Activated CD8-positive, alpha-beta memory T cell treated with anti-CD3 and anti-CD28 coated beads for 36 hours (primary cell): ENCODE results near the gene RGS9. TPM values are rescaled to one million over a fixed set of nuclear protein-coding genes. Genes with fewer than 3 reads are reported as not detected.
"Not testable (repeated sequence)": the region's sequence is repeated elsewhere in the genome, so short reads cannot be mapped to it uniquely, and the experiment has no call there.

Source experiments
- CTCF ChIA-PET: fragments of 350-600 bp; sonication (Branson Sonifier 250); formaldehyde crosslinking; loops from one replicate; lab custom pipeline; 2021; ENCODE audit warnings: antibody characterized with exemption; lab: Charles Lee
- POLR2A ChIA-PET: fragments of 350-600 bp; sonication (Branson Sonifier 250); formaldehyde crosslinking; loops from one replicate; lab custom pipeline; 2021; ENCODE audit warnings: antibody characterized with exemption; lab: Charles Lee
- total RNA-seq, 2 experiments: library from RNA; stranded (reverse); gene quantifications; one replicate each; pipeline ENCODE4 v1.2.3, GENCODE V29; 2021

The RGS9 gene
- total RNA-seq, 2 experiments from 2014 or later, result 1.3 to 1.7 TPM

GRCh38 chr17:65191811-65192740 is 54.9 kb downstream of the RGS9 start:
- ChIA-PET POLR2A (interaction anchor here (0.5 kb wide), 1 partner anchor 69 kb away, joined by 7 read pairs; no protein-coding TSS in a partner anchor), CTCF (interaction anchor here (0.9 kb wide), 1 partner anchor 19 kb away, joined by 3 read pairs; no protein-coding TSS in a partner anchor)

- POLR2A ChIA-PET, result no interaction called here
- CTCF ChIA-PET, result interaction anchor here (0.7 to 0.9 kb wide), 2 partner anchors 29 to 522 kb away, joined by 3 read pairs; no protein-coding TSS in a partner anchor
Measured at GRCh38 chr17:65193305-65193704, 56.1 kb downstream of the RGS9 start.

- POLR2A ChIA-PET, result no interaction called here
- CTCF ChIA-PET, result interaction anchor here (0.6 to 0.9 kb wide), 3 partner anchors 30 to 521 kb away, joined by 3 read pairs; no protein-coding TSS in a partner anchor
Measured at GRCh38 chr17:65193716-65194293, 56.6 kb downstream of the RGS9 start.

DNA sequence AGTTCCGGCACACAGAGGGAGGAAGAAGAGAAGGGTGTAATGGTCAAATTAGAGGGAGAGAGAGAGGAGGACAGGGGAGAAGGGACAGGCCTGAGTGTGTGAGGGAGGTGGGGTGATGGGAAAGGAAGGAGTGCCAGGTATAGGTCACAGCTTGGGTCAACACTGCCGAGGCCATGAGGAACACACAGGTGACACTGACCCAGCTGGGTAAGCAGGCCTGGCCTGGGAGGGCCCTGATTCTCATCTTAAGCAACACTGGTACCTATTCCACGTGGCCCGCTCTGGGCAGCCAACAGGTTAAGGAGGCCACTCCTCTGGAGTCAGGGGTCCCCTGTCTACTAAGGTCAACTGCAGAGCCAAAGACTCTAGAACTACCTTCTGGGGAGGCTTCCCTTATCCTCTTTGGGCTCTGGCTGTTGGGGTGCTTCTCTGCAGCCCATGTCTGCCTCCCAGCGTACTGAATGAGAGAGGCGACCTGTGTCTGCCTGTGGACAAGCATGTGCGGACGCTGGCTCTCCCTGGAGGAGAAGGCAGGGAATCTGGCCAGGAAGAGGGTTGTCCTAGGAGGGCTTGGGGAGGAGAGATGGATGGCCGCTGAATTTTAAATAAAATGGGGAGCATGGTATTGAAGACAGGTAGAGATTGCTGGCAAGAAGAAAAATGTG is 57.6 kb downstream of the RGS9 start:
- ChIA-PET POLR2A (no interaction called here), CTCF (interaction anchor here (0.6 to 1.0 kb wide), 2 partner anchors 94 to 160 kb away, joined by 3 read pairs; no protein-coding TSS in a partner anchor)

- POLR2A ChIA-PET, result no interaction called here
Measured at GRCh38 chr17:65195716-65196115, 58.5 kb downstream of the RGS9 start.

DNA sequence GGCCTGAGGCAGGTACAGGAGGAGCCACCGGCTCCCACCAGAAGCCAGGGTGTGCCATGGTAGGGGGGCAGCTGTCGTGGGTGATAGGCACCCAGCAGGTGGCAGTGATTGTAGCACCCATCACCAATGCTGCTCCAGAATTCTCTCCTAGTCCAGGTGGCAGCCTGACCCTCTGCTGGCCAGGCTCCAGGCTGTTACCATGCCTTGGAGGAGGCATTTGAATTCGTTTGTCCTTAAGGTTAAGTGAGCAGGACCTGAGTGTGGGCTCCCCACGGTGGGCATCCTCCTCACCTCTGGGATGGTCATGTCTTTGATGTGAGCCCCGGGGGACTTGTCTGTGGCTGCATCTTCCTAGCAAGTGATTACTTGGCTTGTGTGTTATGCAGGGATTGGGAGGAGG is 59.4 kb downstream of the RGS9 start:
- POLR2A ChIA-PET, result no interaction called here

More at GRCh38 chr17:65195716-65196115, 58.5 kb downstream of the RGS9 start:
- CTCF ChIA-PET, result interaction anchor here (0.6 to 1.0 kb wide), 3 partner anchors 14 to 151 kb away, joined by 3 to 4 read pairs (median 3); no protein-coding TSS in a partner anchor

DNA sequence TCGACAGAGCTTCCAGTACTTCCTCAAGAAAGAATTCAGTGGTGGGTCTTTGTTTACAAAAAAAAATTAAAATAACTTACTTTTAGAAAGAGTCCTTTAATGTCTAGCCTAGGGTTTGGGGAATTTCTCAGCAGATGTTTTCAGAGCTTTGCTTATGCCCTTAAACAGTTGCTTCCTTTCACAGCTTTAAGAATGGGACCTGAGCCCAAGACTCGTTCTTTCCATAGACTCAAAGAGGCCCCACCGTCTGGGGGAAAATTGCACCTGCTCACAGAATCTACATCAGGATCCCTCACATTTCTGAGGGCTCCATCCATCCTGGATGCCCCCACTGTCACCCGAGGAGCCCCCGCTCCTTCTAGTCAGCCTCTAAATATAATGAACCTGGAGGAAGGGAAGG is 60.0 kb downstream of the RGS9 start:
- CTCF ChIA-PET, result interaction anchor here (0.8 to 2.2 kb wide), 9 partner anchors 9 to 134 kb away, joined by 3 to 10 read pairs (median 4); partner anchors contain the start of gene RGS9
- POLR2A ChIA-PET, result interaction anchor here (1.2 kb wide), 1 partner anchor 16 kb away, joined by 5 read pairs; no protein-coding TSS in a partner anchor

More for the DNA sequence above, 59.4 kb downstream of the RGS9 start:
- CTCF ChIA-PET, result interaction anchor here (0.9 to 2.2 kb wide), 3 partner anchors 10 to 41 kb away, joined by 3 to 5 read pairs (median 5); no protein-coding TSS in a partner anchor

DNA sequence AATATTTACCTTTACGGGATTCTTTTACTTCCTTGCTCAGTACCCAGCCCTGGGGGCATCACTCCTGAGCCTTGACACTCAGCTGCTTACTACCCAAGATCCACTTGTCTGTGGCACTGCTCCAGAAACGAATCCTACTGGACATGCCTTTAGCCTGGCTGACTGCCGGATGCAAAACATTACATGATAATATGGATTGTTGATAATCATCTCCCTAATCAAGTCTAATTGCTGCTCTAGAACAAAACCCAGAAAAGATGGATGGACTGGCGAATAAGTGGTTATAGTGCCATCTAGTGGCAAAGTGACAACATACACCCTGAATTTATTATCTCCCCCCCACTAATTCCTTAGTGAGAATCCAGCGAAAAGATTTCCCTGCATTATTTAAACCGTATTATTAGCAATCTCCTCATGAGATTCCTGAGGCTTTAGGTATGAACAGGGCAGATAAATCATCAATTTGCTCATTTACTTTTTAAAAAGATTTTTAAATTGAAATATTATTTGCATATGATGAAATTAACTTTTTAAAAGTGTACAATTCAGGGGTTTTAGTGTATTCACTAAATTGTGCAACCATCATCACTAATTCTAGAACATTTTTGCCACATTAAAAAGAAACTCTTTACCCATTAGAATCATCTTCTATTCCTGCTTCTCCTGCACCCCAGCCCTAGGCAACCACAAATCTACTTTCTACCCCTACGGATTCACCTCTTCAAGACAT is 61.6 kb downstream of the RGS9 start:
- POLR2A ChIA-PET, result no interaction called here

GRCh38 chr17:65201331-65201730 is 64.2 kb downstream of the RGS9 start:
- ChIA-PET CTCF (interaction anchor here (2.5 kb wide), 1 partner anchor 64 kb away, joined by 6 read pairs; the partner anchor contains the start of gene RGS9), POLR2A (no interaction called here)

More for the DNA sequence above, 61.6 kb downstream of the RGS9 start:
- CTCF ChIA-PET, result interaction anchor here (0.6 to 2.2 kb wide), 12 partner anchors 8 to 273 kb away, joined by 3 to 10 read pairs (median 4); partner anchors contain the start of gene RGS9

DNA sequence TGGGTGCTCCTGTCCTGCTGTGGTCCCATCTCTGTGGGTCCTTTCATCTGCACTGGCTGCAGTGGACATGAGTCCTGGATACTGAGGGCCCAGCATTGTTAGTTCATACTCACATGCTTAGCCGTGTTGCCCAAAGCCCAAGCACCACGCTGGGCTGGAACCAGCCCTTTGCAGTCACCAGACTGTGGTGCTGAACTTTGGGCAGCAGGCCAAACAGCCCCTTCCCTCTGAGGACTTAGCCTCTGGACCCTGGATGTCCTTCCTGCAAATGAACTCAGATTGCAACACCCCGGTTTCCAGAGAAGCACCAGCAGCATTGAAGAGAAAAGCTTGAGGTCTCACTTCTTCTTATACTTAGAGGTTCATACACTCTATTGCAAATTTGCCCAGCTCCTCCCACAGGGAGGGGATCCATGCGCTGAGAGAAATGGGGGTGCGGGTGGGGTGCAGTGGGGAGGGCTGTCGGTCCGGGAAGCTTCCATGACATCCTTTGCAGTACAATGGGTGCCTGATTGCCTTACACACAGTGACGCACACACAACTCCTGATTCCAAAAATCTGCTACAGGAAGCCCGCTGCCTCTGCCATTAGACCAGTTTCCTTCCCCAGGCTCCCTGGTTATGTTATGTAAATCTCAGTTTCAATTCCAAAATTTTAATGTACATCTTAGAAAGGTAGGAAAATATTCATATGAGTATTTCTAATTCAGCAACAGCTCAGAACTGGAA is 65.8 kb downstream of the RGS9 start:
- POLR2A ChIA-PET, result no interaction called here
- CTCF ChIA-PET, result no interaction called here

DNA sequence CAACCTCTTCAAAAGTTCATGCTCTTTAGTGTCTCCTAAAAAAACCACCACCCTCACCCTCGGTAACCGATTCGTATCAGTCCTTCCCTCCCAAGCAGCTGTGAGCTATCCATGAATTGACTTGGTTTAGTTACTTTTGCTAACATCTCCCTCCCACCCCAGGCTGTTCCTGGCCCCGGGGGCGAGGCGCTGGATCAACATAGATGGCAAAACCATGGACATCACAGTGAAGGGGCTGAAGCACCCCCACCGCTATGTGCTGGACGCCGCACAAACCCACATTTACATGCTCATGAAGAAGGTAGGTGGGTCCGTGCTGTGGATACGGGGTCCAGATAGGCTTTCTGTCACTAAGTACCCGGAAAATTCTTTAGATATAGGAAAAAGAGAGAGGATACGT is 66.8 kb downstream of the RGS9 start:
- ChIA-PET CTCF (no interaction called here), POLR2A (no interaction called here)

- CTCF ChIA-PET, result interaction anchor here (1.5 kb wide), 1 partner anchor 8 kb away, joined by 5 read pairs; no protein-coding TSS in a partner anchor
Measured at GRCh38 chr17:65205655-65206054, 68.5 kb downstream of the RGS9 start.

DNA sequence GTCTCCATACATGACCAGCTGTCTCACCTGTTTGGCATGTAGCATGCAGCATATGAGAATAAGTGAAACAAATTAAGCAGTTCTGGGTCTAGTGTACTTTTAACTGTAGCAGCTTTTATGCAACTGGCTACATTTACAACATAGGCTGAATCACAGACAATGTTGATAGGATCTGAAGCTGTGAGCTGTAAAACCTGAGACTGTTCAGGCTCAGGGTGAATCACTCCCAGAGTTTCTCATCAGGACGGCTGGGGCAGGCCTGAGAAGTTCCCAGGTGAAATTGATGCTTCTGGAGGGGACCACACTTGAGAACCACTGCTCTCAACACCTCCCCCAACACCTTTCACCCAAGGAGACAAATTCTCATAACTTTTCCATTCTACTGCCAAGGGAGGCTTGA is 70.3 kb downstream of the RGS9 start:
- POLR2A ChIA-PET, result not testable (repeated sequence)
- CTCF ChIA-PET, result interaction anchor here (1.5 to 2.2 kb wide), 2 partner anchors 10 kb away, joined by 5 to 6 read pairs; no protein-coding TSS in a partner anchor

More at GRCh38 chr17:65205655-65206054, 68.5 kb downstream of the RGS9 start:
- POLR2A ChIA-PET, result no interaction called here

DNA sequence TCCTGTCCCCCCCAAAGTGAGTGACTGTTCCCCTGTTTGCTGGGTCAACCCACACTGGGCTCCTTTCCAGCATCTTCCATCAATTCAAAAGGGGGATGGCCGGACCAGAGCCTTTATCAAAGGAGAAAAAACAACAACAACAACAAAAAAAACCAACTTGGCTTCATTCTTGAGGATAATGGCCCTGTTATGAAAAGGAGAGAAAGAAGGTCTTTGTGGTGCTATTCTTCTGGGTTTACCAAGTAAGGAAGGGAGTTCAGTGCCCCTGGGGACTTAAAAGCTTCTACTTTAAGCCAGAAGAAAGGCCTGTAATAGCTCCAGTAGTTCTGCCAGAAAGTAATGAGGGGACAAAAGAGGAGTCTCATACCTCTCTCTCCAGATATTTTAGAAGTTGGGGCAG is 71.5 kb downstream of the RGS9 start:
- ChIA-PET POLR2A (no interaction called here), CTCF (interaction anchor here (2.2 kb wide), 1 partner anchor 11 kb away, joined by 6 read pairs; no protein-coding TSS in a partner anchor)

GRCh38 chr17:65218261-65218660 is 81.1 kb downstream of the RGS9 start:
- POLR2A ChIA-PET, result no interaction called here
- CTCF ChIA-PET, result interaction anchor here (1.3 kb wide), 1 partner anchor 14 kb away, joined by 3 read pairs; no protein-coding TSS in a partner anchor

DNA sequence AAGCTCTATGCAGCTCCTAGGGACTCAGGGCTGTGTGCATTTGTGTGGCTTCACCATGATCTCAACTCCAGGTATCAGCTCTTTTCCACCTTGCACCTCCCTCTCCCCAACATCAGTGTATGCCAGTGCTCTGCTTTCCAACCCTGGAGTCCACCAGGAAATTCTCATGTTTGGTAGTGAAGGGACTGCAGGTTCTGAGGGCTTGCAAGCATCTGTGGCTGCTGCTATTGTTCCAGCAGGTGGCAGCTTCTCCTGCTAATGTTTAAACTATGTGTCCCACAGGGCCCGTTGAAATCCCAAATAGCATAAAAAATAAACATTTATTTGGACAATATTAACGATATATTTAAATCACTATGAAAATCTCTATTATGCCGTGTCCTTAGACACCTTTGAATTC is 82.0 kb downstream of the RGS9 start:
- POLR2A ChIA-PET, result no interaction called here
- CTCF ChIA-PET, result interaction anchor here (0.6 to 1.5 kb wide), 3 partner anchors 13 to 420 kb away, joined by 3 to 4 read pairs (median 3); no protein-coding TSS in a partner anchor

DNA sequence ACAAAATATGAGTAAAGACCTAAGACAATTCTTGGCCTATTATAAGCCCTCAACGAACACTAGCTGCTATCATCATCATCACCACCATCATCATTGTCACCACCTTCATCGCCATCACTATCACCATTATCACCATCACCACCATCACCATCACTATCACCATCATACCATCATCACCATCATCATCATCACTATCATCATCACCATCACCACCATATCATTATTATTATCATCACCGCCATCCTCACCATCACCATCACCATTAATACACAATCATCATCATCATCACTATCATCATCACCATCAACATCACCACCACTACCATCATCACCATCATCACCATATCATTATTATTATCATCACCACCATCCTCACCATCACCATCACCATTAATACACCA is 82.5 kb downstream of the RGS9 start:
- ChIA-PET CTCF (interaction anchor here (0.6 to 1.5 kb wide), 3 partner anchors 13 to 420 kb away, joined by 3 to 4 read pairs (median 3); no protein-coding TSS in a partner anchor), POLR2A (no interaction called here)
